Gastroesophageal sphincter (tissue), 3 donors: Measurements from ENCODE around the gene TFF3.

Experiments
- CTCF ChIP-seq, 4 experiments: fragments of 200-600 bp in 2 of 4; fragments of 450-650 bp in 2 of 4; sonication (generic) in 1 of 4; IDR thresholded peaks; one replicate each; pipeline ENCODE4 v1.5.1; 2017 to 2019; ENCODE audit warnings: antibody characterized with exemption in 4 of 4, mild to moderate bottlenecking in 2 of 4, moderate library complexity in 2 of 4
- EP300 ChIP-seq: sonication (generic); formaldehyde crosslinking; IDR thresholded peaks from one replicate; pipeline ENCODE4 v1.6.1; 2017; ENCODE audit warnings: antibody characterized with exemption, mild to moderate bottlenecking
- POLR2A ChIP-seq, 2 donors: fragments of 450-650 bp; IDR thresholded peaks; one replicate each; pipeline ENCODE4 v1.6.1; 2017; ENCODE audit warnings: antibody characterized with exemption in 2 of 2, mild to moderate bottlenecking in 2 of 2, moderate library complexity in 1 of 2
- POLR2AphosphoS5 ChIP-seq: sonication (generic); formaldehyde crosslinking; IDR thresholded peaks from one replicate; pipeline ENCODE4 v1.6.1; 2017; ENCODE audit warnings: antibody characterized with exemption

- no peak for TF ChIP-seq CTCF (IDR thresholded peaks at IDR 0.05)
- TF ChIP-seq EP300, result no peak
- TF ChIP-seq POLR2A (IDR thresholded peaks at IDR 0.05), result no peak
- no peak for TF ChIP-seq POLR2AphosphoS5
These were observed 4.7 kb downstream of the TFF3 start for GRCh38 chr21:42310411-42311001.
